Chondrocyte (in vitro differentiated cells): Measurements from ENCODE around the gene DHCR24. TPM values are rescaled to one million over a fixed set of nuclear protein-coding genes. Genes with fewer than 3 reads are reported as not detected.

Experiments used
- DNase-seq: peaks from one replicate; pipeline ENCODE4 v3.0.0; 2021; ENCODE audit warnings: mixed read lengths, low spot score
- H3K27ac Mint-ChIP-seq: one replicate; pipeline ENCODE4 v1.8.0; 2021; ENCODE audit warnings: mild to moderate bottlenecking, moderate library complexity, mixed read lengths; ENCODE audit not compliant: unreplicated experiment
- H3K27me3 Mint-ChIP-seq: 2 replicates; pipeline ENCODE4 v1.8.0; 2021; ENCODE audit warnings: low read depth, mixed read lengths
- H3K36me3 Mint-ChIP-seq: 2 replicates; pipeline ENCODE4 v1.8.0; 2021; ENCODE audit warnings: low read depth, mixed read lengths
- H3K4me1 Mint-ChIP-seq: 2 replicates; pipeline ENCODE4 v1.8.0; 2021; ENCODE audit warnings: low read depth, mild to moderate bottlenecking, mixed read lengths
- H3K4me3 Mint-ChIP-seq: one replicate; pipeline ENCODE4 v1.8.0; 2021; ENCODE audit warnings: mild to moderate bottlenecking, moderate library complexity, mixed read lengths; ENCODE audit not compliant: unreplicated experiment
- H3K9me3 Mint-ChIP-seq: 2 replicates; pipeline ENCODE4 v1.8.0; 2021; ENCODE audit warnings: low read depth, mixed read lengths
- CTCF ChIP-seq: fragments of 200-600 bp; sonication (generic); IDR thresholded peaks from 2 replicates; pipeline ENCODE4 v1.5.0; 2021; ENCODE audit warnings: antibody characterized with exemption, mild to moderate bottlenecking, moderate library complexity
- total RNA-seq: library from RNA; stranded (reverse); gene quantifications from 3 replicates; pipeline ENCODE4 v1.2.1, GENCODE V29; 2021

Gene DHCR24
- total RNA-seq, 1 donor from 2014 or later, result 129 TPM

- H3K4me3 Mint-ChIP-seq, result no peak overlapping the region
- H3K36me3 Mint-ChIP-seq, result peaks cover 2% of the 10 kb centered on the region
- no peak for TF ChIP-seq CTCF
- H3K27me3 Mint-ChIP-seq, result peaks cover 2% of the 10 kb centered on the region
- peaks cover 8% of the 10 kb centered on the region for H3K9me3 Mint-ChIP-seq
- H3K4me1 Mint-ChIP-seq, result peaks cover 30% of the 10 kb centered on the region
- DNase-seq, result no peak
- H3K27ac Mint-ChIP-seq, result no peak overlapping the region
Observed at GRCh38 chr1:54929700-54930099, 42.7 kb upstream of the DHCR24 start.

DNA sequence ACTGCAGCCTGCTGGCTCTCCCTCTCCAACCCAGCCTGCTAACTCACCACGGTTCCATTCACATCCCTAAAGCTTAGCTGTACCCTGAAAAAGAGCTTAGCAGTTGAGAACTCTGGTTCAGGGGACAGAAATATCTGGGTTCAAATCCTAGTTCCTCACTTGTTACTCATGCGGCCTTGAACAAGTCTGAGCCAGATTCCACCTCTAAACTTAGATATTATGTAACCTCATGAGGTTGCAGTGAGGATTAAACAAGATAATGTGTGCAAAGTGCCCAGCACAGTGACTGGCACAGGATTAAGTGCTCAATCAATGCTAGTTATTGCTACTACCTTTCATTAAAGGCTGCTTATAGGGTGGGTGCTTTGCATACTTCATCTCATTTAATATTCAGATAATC, 41.3 kb upstream of the DHCR24 start:
- DNase-seq, result no peak
- Mint-ChIP-seq H3K27me3 (peaks cover 2% of the 10 kb centered on the region), H3K4me3 (no peak overlapping the region), H3K27ac (no peak overlapping the region), H3K36me3 (no peaks in the 10 kb centered on the region), H3K4me1 (peaks cover 21% of the 10 kb centered on the region), H3K9me3 (peaks cover 3% of the 10 kb centered on the region)
- TF ChIP-seq CTCF, result no peak

DNA sequence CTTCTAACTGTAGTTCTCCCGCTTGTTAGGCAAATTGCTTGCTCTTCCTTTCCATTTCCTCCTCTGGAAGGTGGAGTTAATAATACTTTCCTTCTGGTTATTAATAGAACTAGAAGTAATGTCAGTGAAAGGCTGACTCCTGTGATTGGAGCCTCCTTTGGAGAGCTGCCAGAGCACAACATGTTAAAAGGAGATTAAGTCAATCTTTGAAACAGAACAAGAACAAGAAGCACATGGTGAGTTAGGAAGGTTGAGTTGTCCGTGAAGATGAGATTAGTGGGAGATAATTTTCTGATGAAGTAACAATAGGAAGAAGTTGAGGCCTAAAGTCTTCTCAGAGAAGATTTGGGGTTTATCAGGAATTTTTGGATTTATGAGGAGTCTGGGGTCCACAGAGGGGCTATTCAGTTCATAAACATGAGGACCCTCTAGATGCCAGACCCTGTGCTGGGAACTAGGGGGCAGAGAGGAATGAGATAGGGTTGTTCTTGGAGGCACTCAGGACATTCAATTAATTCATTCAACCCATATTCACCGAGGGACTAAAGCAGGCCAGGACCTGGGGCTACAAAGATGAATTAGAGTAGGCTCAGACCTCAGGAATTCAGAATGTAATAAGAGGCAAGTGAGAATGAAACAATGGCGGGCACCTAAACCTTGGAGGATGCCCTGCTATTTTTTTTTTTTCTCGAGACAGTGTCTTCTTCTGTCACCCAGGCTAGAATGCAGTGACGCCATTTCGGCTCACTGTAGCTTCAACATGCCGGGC, 40.7 kb upstream of the DHCR24 start:
- no peak overlapping the region for H3K4me3 Mint-ChIP-seq
- peaks cover 27% of the 10 kb centered on the region for H3K4me1 Mint-ChIP-seq
- no peak for DNase-seq
- H3K36me3 Mint-ChIP-seq, result no peaks in the 10 kb centered on the region
- H3K27ac Mint-ChIP-seq, result peak overlapping the region; percentile 28
- no peak for TF ChIP-seq CTCF
- peaks cover 2% of the 10 kb centered on the region for H3K27me3 Mint-ChIP-seq
- H3K9me3 Mint-ChIP-seq, result peaks cover 3% of the 10 kb centered on the region

- no peak for DNase-seq
- no peak overlapping the region for H3K4me3 Mint-ChIP-seq
Observed at GRCh38 chr1:54926970-54927369, 40.0 kb upstream of the DHCR24 start.

GRCh38 chr1:54922921-54923421, 36.0 kb upstream of the DHCR24 start:
- H3K9me3 Mint-ChIP-seq, result no peaks in the 10 kb centered on the region
- H3K4me1 Mint-ChIP-seq, result peaks cover 26% of the 10 kb centered on the region
- H3K27me3 Mint-ChIP-seq, result peaks cover 2% of the 10 kb centered on the region
- H3K27ac Mint-ChIP-seq, result no peak overlapping the region
- no peak for TF ChIP-seq CTCF
- DNase-seq, result no peak
- no peaks in the 10 kb centered on the region for H3K36me3 Mint-ChIP-seq
- H3K4me3 Mint-ChIP-seq, result no peak overlapping the region

More at GRCh38 chr1:54926970-54927369, 40.0 kb upstream of the DHCR24 start:
- H3K36me3 Mint-ChIP-seq, result no peaks in the 10 kb centered on the region
- no peak overlapping the region for H3K27ac Mint-ChIP-seq
- H3K9me3 Mint-ChIP-seq, result peaks cover 3% of the 10 kb centered on the region
- peaks cover 2% of the 10 kb centered on the region for H3K27me3 Mint-ChIP-seq
- TF ChIP-seq CTCF, result no peak
- peaks cover 29% of the 10 kb centered on the region for H3K4me1 Mint-ChIP-seq
